Measurements from ENCODE around the gene TRPC1.

The TRPC1 gene

DNA sequence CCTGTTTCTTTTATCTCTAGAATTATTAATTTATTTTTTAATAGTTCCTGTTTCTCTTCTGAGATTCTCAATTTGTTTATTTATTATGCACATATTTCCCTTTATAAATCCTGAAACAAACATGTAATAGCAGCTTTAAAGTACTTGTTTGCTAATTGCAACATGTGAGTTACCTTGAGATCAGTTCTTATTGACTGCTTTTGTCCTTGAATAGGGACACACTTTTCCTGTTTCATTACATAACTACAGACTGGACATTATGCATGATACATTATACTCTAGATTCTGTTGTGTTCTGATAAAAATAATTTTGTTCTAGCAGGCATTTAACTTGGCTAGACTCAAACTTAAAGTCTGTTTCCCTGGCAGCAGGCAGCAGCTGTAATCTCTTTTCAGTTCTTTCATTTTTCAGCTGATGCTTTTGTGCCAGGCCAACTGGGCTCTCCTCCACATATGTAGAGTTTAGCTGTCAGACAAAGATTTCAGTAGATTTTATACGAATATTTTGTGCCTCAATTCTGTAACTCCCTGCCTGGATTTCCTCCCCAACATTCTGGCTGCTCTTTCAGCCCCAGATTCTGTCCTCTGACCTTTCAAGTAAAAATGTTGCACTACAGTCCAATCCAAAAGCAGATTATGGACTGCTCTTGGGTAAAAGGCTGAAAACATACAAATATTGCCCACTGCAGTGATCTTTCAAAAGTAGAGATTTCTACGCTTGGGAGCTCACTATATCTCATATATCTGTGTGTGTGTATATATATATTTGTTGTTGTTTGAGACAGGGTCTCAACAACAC lies 123.1 kb downstream of the TRPC1 start:
- no peak for DNase-seq

DNA sequence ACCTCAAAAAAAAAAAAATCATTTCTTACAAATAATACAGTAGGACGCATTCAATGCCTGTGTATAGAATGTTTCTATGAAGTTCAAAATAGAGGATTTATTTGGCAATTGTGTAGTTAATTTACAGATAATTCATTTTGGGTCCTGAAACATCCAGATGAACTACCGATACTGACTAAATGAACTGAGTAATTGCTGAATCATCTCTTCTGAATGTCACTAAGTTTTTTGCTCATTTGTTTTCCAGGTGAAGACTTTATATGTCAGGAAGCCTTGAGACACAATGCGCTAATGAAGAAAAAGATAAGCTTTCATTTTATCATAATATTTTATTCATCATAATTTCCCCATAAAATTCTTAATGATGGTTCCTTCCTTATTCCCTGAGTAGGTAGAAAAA lies 125.3 kb downstream of the TRPC1 start:
- no peak for DNase-seq

DNA sequence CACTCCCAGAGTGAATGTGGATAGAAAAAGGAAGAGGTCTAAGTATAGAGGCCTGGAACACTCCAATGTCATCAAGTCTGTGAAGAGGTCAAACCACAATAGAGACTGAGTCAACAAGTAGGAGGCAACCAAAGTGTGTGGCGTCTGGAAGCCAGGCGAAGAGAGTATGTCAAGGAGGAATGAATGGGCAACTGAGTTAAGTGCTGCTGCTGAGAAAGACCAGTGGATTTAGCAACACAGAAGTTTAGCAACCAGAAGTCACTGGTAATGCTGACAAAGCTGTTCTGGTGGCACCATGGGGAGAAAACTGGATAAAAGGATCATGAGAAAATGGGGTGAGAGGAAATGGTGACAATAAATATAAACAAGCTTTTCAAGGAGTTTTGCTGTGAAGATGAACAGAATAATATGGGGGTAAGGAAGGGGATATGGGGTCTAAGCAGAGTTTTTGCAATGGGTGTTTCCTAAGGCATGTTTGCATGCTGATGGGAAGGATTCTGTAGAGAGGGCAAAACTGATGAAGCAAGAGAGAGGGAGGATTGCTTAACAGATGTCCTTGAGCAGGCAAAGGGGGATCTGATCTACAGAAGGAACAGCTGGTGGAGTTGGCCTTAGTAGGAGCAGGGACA lies 126.7 kb downstream of the TRPC1 start:
- DNase-seq, result peak; percentile 99

DNA sequence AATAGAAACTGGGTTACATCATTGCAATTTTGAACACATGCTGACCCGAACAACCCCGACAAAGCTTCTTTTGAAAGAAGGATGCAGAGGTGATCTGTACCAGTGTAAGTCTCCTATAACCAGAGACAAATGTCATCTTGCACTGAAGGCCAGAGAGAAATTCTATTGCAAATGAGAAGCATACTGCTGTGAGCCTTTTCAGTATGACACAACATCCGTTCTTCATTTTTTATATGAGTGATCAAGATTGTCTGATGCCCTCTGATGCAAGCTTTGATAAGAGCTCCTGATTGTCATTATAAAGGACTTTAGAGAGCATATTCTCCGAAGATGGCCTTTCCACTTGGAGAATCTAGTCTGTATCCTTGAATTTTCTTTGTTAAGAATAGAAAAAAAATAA lies 128.2 kb downstream of the TRPC1 start:
- no peak for DNase-seq

DNA sequence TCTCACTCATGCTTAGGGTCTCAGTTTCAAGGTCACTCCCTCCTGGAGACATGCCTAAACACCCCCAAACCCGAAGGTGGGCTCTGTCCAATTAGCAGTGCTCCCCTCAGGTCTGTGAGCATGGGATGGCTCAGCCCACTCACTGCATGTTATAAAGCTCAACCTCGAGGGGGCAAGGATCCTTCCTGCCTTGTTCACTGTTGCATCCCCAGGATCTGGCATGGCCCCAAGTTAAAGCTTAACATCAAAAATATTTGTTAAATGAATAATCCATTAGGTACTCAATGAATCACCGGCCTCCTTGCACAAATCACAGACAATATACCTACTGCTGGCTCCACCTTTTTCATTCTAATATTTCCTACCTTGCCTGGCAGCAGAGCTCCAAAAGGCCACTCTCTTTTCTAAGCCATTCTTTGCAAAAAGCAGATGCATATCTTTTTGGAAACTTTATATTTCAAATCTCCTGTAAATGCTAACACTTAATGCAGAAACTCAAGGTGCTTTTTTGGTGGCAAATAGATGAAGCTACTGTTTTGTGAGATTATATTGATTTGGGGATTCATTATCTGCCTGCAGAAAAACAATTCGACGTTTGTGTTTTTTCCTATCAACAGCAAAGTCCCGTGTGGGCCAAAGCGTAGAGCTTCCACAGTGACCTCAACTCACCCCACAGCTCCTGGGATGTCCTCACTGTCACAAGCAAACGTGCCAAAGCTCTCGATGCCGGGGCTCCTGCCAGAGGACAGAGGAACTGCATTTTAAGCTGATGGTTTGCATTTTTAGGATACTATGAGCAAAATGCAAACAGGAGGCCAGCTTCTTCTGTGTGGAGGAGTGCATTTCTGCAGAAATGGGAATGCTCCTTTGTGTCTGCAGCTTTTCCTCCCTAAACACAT lies 129.7 kb downstream of the TRPC1 start:
- no peak for DNase-seq

DNA sequence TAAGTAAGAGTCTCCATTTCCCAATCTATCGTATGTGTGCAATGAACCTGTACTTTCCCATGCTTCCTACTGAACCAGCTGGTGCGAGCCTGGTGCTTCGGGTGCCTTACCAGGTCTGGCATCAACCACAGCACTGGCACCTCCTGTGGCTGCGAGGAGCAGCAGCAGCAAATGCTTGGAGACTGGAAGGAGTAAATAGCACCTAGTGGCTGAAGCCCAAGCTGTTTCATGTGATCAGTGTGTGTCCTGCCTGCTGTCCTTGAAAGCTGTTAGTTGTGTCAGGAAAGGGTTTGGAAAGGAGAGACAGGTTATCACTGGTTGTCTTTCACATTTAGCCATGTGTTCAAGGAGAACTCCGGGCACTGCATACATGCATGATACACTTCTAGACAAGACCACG lies 133.2 kb downstream of the TRPC1 start:
- DNase-seq, result peak in 1 of 2 experiments; percentile 39
